ENCODE measurements around the gene TRIM46. TPM values are rescaled to one million over a fixed set of nuclear protein-coding genes. Genes with fewer than 3 reads are reported as not detected.
"Not testable (repeated sequence)": the region's sequence is repeated elsewhere in the genome, so short reads cannot be mapped to it uniquely, and the experiment has no call there.

TRIM46 gene
- total and polyA plus RNA-seq, 7 donors: 0.16 to 3.0 (median 0.64) TPM; not detected in 1

- Histone ChIP-seq H3K4me1 (peaks cover 0 to 21% (median 18%) of the 10 kb centered on the region in 4 donors), H3K27me3 (peaks cover 0 to 7% (median 0%) of the 10 kb centered on the region in 3 donors), H3K4me3 (no peak overlapping the region), H3K36me3 (peaks cover 7 to 21% (median 14%) of the 10 kb centered on the region in 4 donors), H3K27ac (peak overlapping the region; percentile 40 to 62 (median 48)), H3K9me3 (no peaks in the 10 kb centered on the region)
- TF ChIP-seq CTCF (IDR thresholded peaks at IDR 0.05): no peak
- TF ChIP-seq EP300 (IDR thresholded peaks at IDR 0.05): no peak
- no peak for TF ChIP-seq POLR2AphosphoS5 (IDR thresholded peaks at IDR 0.05)
- TF ChIP-seq POLR2A (IDR thresholded peaks at IDR 0.05): no peak
- WGBS, 2 donors: 58 to 86% methylated on average over 8 of the region's 8 CpGs
- no peak for DNase-seq
- intact Hi-C loops (cut with DNase I): loop anchor here (5.0 kb wide), 1 partner anchor 39 kb away; the partner anchor contains the start of gene EFNA1
These were observed 7.6 kb upstream of the TRIM46 start for GRCh38 chr1:155166051-155166470.

- WGBS, 2 donors: 39 to 69% methylated on average over 27 of the region's 27 CpGs
- Histone ChIP-seq H3K4me1 (peaks cover 0 to 24% (median 19%) of the 10 kb centered on the region in 4 donors), H3K36me3 (peaks cover 7 to 21% (median 14%) of the 10 kb centered on the region in 4 donors), H3K27ac (peak overlapping the region; percentile 40 to 62 (median 48)), H3K27me3 (peaks cover 0 to 7% (median 0%) of the 10 kb centered on the region in 3 donors), H3K9me3 (no peaks in the 10 kb centered on the region), H3K4me3 (no peak overlapping the region)
- TF ChIP-seq POLR2AphosphoS5 (IDR thresholded peaks at IDR 0.05): peak in 1 of 4 donors; percentile 55
- no peak for TF ChIP-seq POLR2A (IDR thresholded peaks at IDR 0.05)
- DNase-seq: peak; percentile 89
- intact Hi-C loops (cut with DNase I): loop anchor here (5.0 kb wide), 1 partner anchor 39 kb away; the partner anchor contains the start of gene EFNA1
These were observed 7.0 kb upstream of the TRIM46 start for GRCh38 chr1:155166471-155167165.

- Histone ChIP-seq H3K4me3 (peak overlapping the region in 2 of 4 donors; percentile 6 to 12), H3K27me3 (peaks cover 0 to 7% (median 0%) of the 10 kb centered on the region in 3 donors), H3K9me3 (no peaks in the 10 kb centered on the region), H3K36me3 (peaks cover 7 to 21% (median 14%) of the 10 kb centered on the region in 4 donors), H3K4me1 (peaks cover 0 to 32% (median 25%) of the 10 kb centered on the region in 4 donors), H3K27ac (peak overlapping the region; percentile 40 to 62 (median 48))
- TF ChIP-seq POLR2AphosphoS5 (IDR thresholded peaks at IDR 0.05) (no peak), EP300 (IDR thresholded peaks at IDR 0.05) (no peak), POLR2A (IDR thresholded peaks at IDR 0.05) (no peak), CTCF (IDR thresholded peaks at IDR 0.05) (peak; percentile 87 to 95 (median 93))
- intact Hi-C loops (cut with DNase I): loop anchor here (1.0 to 5.0 kb wide), 2 partner anchors 40 to 76 kb away; partner anchors contain the start of gene EFNA1
- DNase-seq: peak; percentile 94
- 3 to 5% methylated on average over 28 of the region's 28 CpGs for WGBS, 2 donors
These were observed 6.2 kb upstream of the TRIM46 start for GRCh38 chr1:155167166-155168104.

DNA sequence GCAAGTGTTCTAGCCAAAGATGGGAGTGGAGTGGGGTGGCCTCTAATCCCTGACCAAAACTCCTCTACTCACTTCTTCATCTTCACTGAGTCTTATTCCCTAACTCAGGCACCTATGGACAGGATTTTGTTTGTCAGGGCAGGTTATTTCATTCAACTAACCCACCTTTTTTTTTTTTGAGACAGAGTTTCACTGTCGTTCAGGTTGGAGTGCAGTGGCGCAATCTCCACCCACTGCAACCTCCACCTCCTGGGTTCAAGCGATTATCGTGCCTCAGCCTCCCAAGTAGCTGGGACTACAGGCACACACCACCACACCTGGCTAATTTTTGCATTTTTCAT is 5.6 kb upstream of the TRIM46 start:
- not testable (repeated sequence) for H3K27me3 ChIP-seq, H3K4me3 ChIP-seq, H3K27ac ChIP-seq, H3K9me3 ChIP-seq, DNase-seq
- Histone ChIP-seq H3K4me1 (peaks cover 0 to 33% (median 28%) of the 10 kb centered on the region in 4 donors), H3K36me3 (peaks cover 7 to 21% (median 14%) of the 10 kb centered on the region in 4 donors)
- TF ChIP-seq CTCF (IDR thresholded peaks at IDR 0.05): peak in 1 of 4 experiments; percentile 17
- WGBS, 2 donors: 38 to 49% methylated on average over 4 of the region's 4 CpGs
- intact Hi-C loops (cut with DNase I): loop anchor here (1.0 to 5.0 kb wide), 2 partner anchors 41 to 77 kb away; partner anchors contain the start of gene EFNA1

All from sigmoid colon (tissue), 7 donors.